ENCODE data around the gene RIPPLY3. TPM values are rescaled to one million over a fixed set of nuclear protein-coding genes. Genes with fewer than 3 reads are reported as not detected.
A peak's percentile ranks its signal among the peaks of the same experiment; 100 is the strongest.

The RIPPLY3 gene
- total and polyA plus RNA-seq, 2 donors (not counting 1 experiment from before 2014, with no cell fraction given): 0.03 TPM; not detected in 1

- TF ChIP-seq EZH2 (IDR thresholded peaks at IDR 0.05; ENCODE audit: low read length, missing control alignments): no peak
- DNase-seq (ENCODE audit: low read depth in 2 of 2): no peak
- H3K36me3 ChIP-seq (ENCODE audit: control insufficient read depth, insufficient read depth, low read length): no peaks in the 10 kb centered on the region
Observed at GRCh38 chr21:37059181-37059580, 52.7 kb downstream of the RIPPLY3 start.

GRCh38 chr21:37060296-37060695, 53.8 kb downstream of the RIPPLY3 start:
- no peak overlapping the region for H3K9ac ChIP-seq (ENCODE audit: insufficient read depth, low read length)
- peak; percentile 96 to 97 for DNase-seq (ENCODE audit: low read depth in 2 of 2)
- no peak overlapping the region for H3K4me3 ChIP-seq (replicated peaks in 1 of 4; ENCODE audit: control extremely low read depth in 1 of 4, insufficient read depth in 1 of 4, low read depth in 3 of 4, low read length in 4 of 4)
- peak overlapping the region; percentile 66 for H3K27ac ChIP-seq (ENCODE audit: insufficient read depth, low read length)
- no peaks in the 10 kb centered on the region for H4K20me1 ChIP-seq (ENCODE audit: control insufficient read depth, extremely low read depth, insufficient read depth, low read length)
- no peaks in the 10 kb centered on the region for H3K79me2 ChIP-seq (ENCODE audit: control insufficient read depth, insufficient read depth, low read length)
- no peak for TF ChIP-seq EZH2 (IDR thresholded peaks at IDR 0.05; ENCODE audit: low read length, missing control alignments)
- peak; percentile 4 to 38 for TF ChIP-seq CTCF (conservative IDR thresholded peaks at IDR 0.05 in 1 of 2, IDR thresholded peaks at IDR 0.05 in 1 of 2; ENCODE audit: low read depth in 1 of 2, low read length in 2 of 2)
- peaks cover 9% of the 10 kb centered on the region for H3K4me1 ChIP-seq (ENCODE audit: control insufficient read depth, extremely low read depth, insufficient read depth, low read length)
- peak overlapping the region; percentile 56 for H3K4me2 ChIP-seq (ENCODE audit: extremely low read depth, insufficient read depth, low read length)
- no peaks in the 10 kb centered on the region for H3K9me3 ChIP-seq (ENCODE audit: control insufficient read depth, insufficient read depth, low read depth, low read length)
- H3K36me3 ChIP-seq (ENCODE audit: control insufficient read depth, insufficient read depth, low read length): no peaks in the 10 kb centered on the region
- H2AFZ ChIP-seq (ENCODE audit: low read length): no peak overlapping the region
- H3K27me3 ChIP-seq (ENCODE audit: control insufficient read depth, insufficient read depth, low read length): peaks cover under 1% of the 10 kb centered on the region

More at GRCh38 chr21:37059181-37059580, 52.7 kb downstream of the RIPPLY3 start:
- Histone ChIP-seq H3K27ac (ENCODE audit: insufficient read depth, low read length) (no peak overlapping the region), H3K27me3 (ENCODE audit: control insufficient read depth, insufficient read depth, low read length) (peaks cover 2% of the 10 kb centered on the region), H3K9me3 (ENCODE audit: control insufficient read depth, insufficient read depth, low read depth, low read length) (no peaks in the 10 kb centered on the region), H3K4me3 (replicated peaks in 1 of 4; ENCODE audit: control extremely low read depth in 1 of 4, insufficient read depth in 1 of 4, low read depth in 3 of 4, low read length in 4 of 4) (no peak overlapping the region), H3K9ac (ENCODE audit: insufficient read depth, low read length) (no peak overlapping the region), H3K4me1 (ENCODE audit: control insufficient read depth, extremely low read depth, insufficient read depth, low read length) (peaks cover 9% of the 10 kb centered on the region), H4K20me1 (ENCODE audit: control insufficient read depth, extremely low read depth, insufficient read depth, low read length) (no peaks in the 10 kb centered on the region), H3K4me2 (ENCODE audit: extremely low read depth, insufficient read depth, low read length) (no peak overlapping the region), H3K79me2 (ENCODE audit: control insufficient read depth, insufficient read depth, low read length) (no peaks in the 10 kb centered on the region), H2AFZ (ENCODE audit: low read length) (no peak overlapping the region)

- no peaks in the 10 kb centered on the region for H3K9me3 ChIP-seq (ENCODE audit: control insufficient read depth, insufficient read depth, low read depth, low read length)
- DNase-seq (ENCODE audit: low read depth in 2 of 2): peak; percentile 14 to 21
- H3K27me3 ChIP-seq (ENCODE audit: control insufficient read depth, insufficient read depth, low read length): no peaks in the 10 kb centered on the region
- H2AFZ ChIP-seq (ENCODE audit: low read length): no peak overlapping the region
- no peak overlapping the region for H3K4me2 ChIP-seq (ENCODE audit: extremely low read depth, insufficient read depth, low read length)
- no peaks in the 10 kb centered on the region for H4K20me1 ChIP-seq (ENCODE audit: control insufficient read depth, extremely low read depth, insufficient read depth, low read length)
- TF ChIP-seq EZH2 (IDR thresholded peaks at IDR 0.05; ENCODE audit: low read length, missing control alignments) (no peak), CTCF (conservative IDR thresholded peaks at IDR 0.05 in 1 of 2, IDR thresholded peaks at IDR 0.05 in 1 of 2; ENCODE audit: low read depth in 1 of 2, low read length in 2 of 2) (no peak)
- H3K27ac ChIP-seq (ENCODE audit: insufficient read depth, low read length): no peak overlapping the region
- H3K79me2 ChIP-seq (ENCODE audit: control insufficient read depth, insufficient read depth, low read length): no peaks in the 10 kb centered on the region
- peaks cover 9% of the 10 kb centered on the region for H3K4me1 ChIP-seq (ENCODE audit: control insufficient read depth, extremely low read depth, insufficient read depth, low read length)
- H3K9ac ChIP-seq (ENCODE audit: insufficient read depth, low read length): no peak overlapping the region
- no peak overlapping the region for H3K4me3 ChIP-seq (replicated peaks in 1 of 4; ENCODE audit: control extremely low read depth in 1 of 4, insufficient read depth in 1 of 4, low read depth in 3 of 4, low read length in 4 of 4)
- H3K36me3 ChIP-seq (ENCODE audit: control insufficient read depth, insufficient read depth, low read length): no peaks in the 10 kb centered on the region
Observed at GRCh38 chr21:37061926-37062592, 55.6 kb downstream of the RIPPLY3 start.
